HTERT RPE-1 (cell line): Measurements from ENCODE around the gene EQTN.

Experiments used
- in situ Hi-C: fragments of 300-500 bp; cut with MboI; formaldehyde crosslinking; loops from 4 replicates; pipeline ENCODE4 v1.14.3; 2020; ENCODE audit warnings: low sequenced_read_pairs

The EQTN gene

DNA sequence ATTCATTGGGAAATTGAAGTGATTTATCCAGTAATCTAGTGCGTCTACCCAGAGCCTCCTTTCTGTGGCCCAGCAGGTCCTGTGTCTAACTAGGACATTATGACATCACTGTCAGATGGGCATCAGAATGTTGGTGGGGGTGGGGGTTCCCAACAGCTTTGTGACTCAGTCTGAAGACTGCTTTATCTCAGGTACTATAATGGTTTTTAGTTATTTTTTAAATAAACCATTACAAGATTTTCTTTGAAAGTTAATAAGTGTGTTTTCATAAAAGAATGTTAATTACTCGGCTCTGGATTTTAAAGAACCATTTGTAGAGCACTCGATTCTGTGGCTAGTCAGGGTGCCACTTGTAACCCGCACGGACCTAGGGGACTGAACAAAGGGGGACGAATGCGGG is at the start of gene EQTN:
Gene EQTN (minus strand): TSS at position 101 of the 400 bp plus-strand sequence. CDS start 95 bp downstream, at position 6.
- in situ Hi-C loops, result no loop called here

DNA sequence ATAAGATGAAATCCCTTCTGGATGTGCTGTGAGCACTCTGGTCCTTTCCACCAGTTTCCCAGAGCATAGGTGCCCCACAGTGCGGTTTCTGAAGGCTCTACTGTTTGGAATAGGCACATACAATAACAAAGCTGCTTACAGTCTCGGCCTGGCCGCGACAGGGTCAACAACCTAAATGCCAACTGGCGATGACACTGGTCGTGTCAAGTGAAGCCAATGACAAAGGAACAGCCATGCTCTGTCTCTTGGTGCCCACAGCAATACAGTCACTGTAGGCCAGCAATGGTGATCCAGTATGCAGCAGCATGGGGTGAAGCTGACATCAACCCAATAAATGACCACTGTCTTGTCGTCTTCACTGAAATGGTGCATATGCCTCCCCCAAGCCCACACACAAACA is 47.8 kb upstream of the EQTN start:
- in situ Hi-C loops, result no loop called here

DNA sequence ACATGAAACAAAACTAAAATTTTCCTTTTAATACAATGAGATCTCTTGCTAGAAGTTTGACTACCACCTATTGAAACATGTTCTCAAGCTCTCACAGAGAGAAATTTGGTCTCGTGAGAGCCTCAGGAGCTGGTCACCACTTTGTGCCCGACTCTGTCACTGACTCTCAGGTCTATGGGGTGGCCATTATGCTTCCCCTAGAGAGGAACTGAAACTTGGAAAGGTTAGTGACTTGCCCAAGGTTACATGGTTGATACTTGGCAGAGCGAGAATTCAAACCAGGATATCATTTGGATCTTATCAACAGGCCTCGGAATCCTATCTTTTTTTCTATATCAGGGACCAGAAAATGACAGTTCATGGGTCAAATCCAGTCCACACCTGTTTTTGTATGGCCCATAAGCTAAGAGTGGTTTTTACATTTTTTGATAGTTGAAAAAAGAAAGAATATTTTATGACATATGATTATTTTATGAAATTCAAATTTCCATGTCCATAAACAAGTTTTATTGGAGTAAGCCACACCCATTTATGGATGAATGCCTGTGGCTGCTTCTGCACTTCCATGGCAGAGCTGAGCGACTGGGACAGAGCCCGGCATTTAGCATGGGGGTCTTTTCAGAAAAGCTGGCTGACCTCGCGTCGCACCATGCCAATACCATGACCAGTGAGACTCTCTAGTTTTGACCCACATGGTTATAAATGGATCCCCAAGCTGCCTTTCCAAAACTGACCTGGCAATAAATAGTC is 44.8 kb upstream of the EQTN start:
- in situ Hi-C loops, result no loop called here

DNA sequence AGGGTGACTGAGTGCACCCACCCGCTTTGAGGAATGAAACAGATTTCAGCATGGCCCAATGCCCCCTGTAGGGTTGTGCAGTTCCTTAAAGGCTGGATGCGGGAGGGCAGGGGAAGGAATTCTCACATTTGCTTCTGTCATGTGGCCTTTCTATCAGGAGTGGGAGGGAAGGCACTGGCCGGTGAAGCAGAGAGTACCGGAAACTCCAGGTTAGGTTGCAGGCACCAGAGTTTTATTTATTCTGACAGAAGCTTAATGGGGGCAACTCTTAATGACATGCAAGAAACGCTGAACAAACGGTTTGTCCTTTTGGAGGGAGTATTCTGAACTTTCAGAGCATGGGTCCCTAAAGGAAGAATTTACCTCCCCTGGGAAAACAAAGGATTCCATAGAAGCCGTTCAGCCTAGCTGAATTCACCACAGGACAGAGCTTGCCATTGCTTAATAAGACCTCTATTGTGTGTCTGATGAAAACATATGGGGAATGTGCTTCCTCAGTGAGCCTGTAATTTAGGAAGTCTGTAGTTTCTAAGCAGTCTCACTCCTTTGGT is 44.1 kb upstream of the EQTN start:
- in situ Hi-C loops, result no loop called here

DNA sequence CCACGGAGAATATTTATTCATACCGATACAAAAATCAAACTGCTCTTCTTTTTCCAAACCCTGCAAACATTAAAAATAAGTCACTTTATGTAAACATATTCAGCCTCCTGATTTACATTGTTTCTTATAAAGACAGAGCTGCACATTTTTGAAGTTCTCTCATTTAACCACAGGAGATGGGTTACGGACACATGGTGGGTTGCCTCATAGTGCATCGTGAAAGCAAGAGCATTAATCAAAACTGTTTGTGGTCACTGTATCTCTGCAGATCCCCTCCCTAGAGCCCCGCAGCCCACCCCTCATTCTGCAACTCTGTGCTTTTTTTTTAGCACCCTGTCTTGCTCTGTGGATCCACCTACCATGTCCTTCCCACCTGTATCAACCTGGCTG is 43.3 kb upstream of the EQTN start:
- in situ Hi-C loops, result no loop called here

DNA sequence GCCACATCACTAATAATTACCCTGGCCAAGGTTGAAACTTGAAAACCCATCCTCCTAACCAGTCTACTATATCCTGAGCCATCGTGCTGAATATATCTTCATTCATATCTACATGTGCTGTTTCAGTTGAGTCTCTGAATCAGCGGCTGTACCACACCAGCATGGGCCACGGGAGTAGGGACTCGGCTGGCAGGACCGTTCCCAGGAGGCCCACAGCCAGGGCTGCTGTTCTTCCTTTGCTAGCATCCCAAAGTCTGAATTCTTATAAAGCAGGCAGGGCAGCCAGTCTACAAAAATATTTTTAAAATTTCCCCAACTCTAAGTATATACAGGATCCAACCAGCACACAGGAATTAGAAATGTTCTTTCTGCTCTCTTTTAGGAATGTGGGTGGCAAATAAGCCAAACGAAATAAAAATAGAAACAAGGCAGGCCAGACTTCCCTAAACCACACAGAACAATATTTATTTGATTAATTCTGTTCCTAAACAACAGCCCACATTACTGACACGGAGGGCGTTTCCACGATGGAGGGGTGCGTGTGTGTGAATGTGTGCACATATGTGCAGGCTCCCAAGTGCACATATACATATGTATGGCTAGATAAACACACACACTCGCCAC is 42.8 kb upstream of the EQTN start:
- in situ Hi-C loops, result no loop called here

DNA sequence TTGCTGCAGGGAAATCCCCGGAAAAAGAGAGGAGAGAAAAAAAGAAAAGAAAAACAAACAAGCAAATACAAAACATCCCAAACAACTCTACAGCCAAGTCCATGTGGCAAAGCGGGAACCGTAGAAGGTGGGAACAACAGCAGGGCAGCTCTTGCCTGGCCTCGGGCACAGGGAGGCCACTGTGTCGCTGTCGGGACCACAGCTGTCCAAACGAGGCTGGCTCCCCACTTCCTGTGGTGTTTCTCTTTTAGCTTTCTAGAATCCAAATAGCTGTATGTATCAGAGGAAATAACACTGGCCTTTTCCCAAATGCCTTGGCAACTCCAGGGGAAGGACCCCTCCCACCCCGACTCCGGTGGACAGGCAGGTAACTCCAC is 41.6 kb upstream of the EQTN start:
- in situ Hi-C loops, result no loop called here

DNA sequence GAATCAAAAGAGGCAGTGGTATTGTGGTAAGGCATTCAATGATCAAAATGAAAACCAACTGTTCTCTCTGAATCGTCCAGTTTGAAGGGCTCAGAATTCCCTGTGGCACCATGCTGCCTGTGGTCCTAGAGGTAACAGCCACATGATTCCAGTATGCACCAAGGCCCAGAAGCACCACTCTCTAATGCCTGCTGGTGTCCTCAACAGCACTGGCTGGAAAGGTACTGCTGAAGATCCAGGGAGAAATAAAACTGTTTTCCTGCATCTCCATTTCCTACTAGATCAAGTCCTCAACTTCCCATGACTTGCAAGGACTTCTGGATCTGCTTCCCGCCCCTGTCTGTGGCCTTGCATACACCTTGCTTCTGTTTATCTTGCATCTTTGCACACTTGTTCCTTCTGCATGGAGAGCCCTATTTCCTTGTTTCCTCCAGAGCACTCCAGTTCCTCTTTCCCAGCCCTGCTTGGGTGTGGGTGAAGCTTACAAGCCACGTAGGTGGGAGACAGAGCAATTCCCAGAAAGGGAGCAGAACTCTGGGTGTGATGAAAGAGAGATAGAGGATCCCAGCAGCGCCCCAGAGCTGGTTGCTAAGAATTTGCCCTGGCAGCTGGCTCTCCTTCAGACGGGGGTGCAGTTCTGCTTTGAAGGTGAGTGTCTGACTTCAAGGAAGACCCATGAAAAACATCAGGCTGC is 41.0 kb upstream of the EQTN start:
- in situ Hi-C loops, result no loop called here

DNA sequence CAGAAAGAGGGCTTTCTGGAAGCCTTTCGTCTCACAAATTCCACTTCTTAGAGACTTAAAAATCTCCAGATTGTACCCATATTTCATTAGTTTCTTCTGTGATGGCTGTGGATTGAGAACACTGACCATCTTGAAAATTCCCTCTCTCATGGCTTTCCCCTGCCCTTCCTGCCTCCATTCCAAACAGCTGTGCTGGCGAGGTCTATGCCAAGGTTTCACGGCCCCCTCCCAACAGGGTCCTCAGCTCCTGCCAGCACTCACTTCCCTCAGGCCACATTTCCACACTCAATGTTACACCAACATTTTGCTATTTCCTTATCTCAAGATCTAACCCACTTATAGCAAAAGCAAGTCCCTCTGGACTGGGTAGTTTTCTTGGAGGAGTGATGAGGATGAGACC is 40.3 kb upstream of the EQTN start:
- in situ Hi-C loops, result no loop called here

DNA sequence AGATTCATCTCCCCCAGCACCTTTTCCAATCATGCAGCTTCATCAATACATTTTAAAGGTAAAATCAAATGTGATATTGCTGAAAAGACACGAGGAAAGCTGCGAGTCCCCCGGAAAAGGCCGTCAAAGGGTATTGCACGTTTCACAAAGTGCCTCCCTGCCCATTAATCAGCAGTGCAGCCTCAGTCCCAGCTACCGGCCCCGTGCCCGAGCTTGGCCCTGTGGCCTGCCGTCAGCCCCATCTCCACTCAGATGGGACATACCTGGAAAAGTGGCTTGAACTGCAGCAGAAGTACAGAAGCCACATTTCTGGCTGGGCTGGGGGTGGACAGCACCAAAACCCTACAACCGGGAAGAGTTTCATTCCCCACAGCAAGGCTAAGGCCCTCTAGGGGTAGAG is 39.9 kb upstream of the EQTN start:
- in situ Hi-C loops, result no loop called here

DNA sequence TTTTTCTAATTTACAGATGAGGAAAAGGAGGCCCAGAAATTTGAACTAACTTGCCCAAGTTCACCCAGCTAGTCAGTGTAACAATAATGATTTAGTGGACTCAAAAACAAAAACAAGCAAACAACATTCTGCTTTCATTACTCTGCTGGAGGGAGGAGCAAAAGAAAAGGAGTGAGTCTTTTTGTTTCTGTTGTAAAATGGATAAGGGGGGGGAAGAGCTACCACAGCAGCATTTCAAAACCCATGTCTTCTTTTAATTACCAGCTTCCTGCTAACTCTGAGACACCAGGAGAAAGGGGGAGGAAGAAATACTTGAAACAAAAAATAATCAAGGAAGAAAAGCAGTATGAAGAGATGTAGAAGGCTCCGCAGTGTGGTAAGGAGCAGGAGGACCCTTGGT is 39.2 kb upstream of the EQTN start:
- in situ Hi-C loops, result no loop called here

DNA sequence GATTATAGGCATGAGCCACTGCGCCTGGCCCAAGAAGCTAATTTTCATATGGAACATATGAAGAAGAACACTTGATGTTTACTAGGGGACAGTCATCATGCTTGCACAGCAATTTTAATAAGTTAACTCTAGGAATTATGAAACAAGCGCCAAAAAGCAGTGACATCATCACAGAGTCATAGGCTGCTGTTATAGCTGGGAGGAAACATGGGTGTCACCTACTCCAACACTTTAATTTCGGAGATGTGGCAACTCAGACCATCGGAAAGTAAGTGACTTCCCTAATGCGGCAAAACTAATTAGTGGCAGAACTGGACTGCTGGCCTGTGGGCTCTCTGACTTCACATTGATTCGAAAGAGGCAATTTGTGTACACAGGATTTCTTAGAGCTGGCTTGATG is 38.1 kb upstream of the EQTN start:
- in situ Hi-C loops, result no loop called here

DNA sequence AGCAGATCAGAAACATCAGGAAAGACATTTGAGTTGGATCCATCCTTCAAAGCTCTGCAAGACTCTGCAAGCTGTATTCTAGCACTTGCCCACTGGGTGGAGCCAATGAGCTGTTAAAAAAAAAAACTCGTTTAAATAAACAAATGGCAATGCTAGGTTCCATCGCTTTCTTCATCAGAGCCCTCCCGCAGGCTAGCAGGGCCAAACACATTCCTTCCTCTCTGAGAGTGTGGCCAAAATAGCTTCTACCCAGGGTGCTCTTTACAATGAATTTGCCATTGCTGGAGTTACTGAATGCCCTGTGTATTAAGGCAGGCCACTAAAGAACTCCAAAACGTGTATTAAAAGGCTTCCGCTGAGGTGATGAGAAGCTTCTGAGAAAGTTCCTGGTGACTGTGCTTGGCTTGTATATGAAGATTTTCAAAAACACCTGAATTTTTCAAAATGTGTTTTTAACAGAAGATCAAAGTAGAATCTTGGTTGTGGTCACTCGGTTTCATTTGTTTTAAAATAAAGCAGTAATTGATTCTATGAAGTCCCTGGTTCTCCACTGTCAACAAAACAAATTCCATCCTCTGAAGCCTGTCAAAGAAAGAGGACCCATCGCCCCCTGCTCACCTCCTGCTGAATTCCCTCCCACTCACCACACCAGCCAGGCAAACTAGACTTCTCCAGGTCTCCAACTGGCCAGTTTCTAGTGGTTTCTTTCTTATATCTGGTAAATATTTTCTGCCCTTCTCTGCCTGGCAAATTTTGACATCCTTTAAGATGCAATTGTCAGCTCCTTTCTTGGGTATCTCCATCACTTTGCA is 36.5 kb upstream of the EQTN start:
- in situ Hi-C loops, result no loop called here

DNA sequence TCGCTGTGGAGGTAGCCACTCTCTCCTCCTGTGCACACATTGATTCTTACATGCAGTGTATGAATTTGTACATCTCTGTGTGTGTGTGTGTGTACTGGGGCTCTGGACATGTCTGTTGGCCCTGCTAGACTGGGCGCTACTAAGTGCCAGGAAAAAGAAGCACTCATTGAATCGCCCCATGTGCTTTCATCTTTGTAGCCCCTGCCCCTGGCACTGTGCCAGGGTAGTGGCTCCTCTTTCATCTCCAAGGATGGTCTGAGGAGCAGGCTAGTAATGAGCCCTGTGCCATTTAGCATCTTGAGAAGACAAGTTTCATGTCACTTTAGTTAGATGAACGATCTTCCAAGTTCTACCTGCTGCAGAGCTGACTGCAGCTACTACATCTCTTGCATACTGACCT is 34.4 kb upstream of the EQTN start:
- in situ Hi-C loops, result no loop called here

DNA sequence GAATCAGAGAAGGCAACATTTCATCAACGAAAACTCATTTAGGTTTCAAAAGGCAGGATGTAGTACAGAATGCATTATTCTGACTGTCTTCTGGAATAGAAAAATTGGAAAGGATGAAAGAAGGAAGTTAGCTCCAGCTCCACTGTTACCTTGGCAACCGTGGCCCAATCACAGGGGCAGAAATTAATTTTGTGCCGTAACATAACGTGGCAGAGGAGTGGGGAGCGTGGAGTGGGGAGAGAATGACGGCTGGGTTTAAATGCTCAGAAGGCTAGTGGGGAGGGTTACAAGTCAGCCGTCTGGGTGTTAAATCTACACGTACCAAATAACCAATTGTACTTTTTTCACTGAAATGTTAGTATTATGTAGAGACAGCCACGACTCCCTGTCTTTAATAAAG is 32.3 kb upstream of the EQTN start:
- in situ Hi-C loops, result no loop called here

DNA sequence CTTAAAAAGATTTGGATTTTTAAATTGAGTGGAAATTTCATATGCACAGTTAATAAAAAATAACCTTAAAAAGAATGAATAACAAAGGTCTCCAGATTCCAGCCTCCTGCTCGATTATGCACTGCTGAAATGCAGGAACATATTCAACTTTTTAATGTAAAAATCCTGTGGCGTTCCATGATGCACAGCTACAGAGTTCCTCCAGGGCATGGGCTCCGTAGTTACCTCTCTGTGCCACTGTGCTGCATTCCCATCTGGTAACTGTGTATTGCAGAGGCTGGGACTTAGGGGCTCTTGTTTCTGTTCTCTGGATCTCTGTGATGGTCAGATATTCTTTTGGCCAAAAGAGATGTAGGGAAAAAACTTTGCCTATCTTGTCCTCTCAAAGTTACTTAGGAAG is 31.5 kb upstream of the EQTN start:
- in situ Hi-C loops, result no loop called here

DNA sequence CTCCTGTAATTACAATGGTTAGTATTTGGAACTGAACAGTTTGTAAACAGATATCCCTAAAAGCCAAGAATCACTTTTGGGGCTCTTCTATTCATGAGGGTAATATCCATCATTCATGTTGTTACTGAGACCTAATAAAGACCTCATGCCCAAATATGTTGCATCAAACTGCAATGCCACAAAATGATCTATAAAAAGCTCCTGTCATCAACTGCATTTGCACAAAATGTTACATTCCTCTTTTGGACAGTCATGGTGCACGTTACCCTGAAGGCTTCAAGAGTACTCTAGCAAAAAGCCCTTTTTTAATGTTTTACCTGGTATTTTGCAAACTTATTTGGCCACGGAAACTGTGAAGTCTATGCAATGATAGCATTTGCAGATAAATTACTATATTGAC is 14.2 kb upstream of the EQTN start:
- in situ Hi-C loops, result no loop called here

DNA sequence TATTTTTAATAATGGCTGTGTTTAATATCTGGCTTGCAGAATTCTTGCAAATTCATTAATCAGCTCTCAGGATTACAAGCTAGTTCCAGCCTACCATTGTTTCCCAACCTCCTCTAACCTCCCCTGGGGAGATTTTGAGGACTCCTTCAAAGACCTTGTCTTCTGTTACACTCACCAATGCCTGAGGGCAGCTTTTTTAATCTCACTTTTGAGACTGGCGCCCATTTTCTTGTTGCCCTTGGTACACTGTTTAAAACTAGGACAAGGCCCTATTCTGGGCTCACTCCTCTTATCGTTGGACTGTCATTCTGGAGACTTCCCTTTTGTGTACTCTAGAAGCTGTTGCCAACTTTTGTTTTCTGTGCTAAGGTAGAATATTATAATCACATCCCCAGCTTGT is 13.6 kb upstream of the EQTN start:
- in situ Hi-C loops, result no loop called here

DNA sequence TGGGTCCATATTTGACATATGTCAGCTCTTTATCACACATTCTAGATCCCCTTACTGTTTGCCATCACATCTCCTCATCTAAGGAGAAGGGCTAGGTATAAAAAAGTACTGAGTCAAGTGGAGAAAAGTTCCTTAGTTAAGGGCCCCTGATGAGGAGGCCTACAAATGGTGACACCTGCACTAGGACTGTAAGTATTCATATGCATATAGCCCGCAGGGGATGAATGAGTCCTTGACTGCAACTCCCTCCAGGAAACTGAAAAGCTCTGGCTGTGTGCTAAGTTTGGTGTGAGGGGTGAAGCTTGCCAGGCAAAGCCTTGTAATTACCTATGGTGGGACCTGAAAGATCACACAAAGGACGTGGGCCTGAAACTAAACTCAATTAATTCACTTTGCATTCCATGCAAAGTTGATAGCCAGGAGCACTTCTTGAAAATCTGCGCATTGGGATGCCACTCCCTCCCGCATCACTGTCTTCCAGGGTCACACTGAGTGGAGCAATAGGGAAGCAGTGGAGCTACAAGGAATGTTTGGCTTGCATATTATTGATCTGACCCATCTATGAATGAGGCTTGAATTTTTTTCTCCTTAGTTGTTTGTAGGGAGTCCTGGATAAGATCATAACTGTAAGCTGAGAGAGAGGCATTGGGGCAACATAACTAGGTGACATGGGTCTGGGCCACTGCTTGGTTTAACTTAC is 11.9 kb upstream of the EQTN start:
- in situ Hi-C loops, result no loop called here

DNA sequence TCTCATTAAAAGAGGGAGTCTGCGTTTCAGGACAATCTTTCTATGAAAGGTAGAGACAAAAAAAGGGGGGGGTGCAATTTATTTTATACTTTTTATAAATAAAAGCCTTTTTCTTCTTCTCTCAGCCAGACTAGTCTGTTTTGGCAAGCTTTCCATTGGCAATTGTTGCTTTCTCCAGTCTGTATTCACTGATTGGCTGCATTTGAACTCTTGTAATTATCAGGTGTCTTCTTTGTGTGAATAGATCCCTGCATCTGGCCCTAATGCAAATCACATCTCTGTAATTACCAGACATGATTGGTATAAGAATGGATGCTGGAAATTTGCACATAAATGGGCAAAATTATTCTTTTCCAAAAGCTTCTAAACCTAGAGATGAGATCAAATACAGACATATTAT is 7.6 kb upstream of the EQTN start:
- in situ Hi-C loops, result no loop called here

DNA sequence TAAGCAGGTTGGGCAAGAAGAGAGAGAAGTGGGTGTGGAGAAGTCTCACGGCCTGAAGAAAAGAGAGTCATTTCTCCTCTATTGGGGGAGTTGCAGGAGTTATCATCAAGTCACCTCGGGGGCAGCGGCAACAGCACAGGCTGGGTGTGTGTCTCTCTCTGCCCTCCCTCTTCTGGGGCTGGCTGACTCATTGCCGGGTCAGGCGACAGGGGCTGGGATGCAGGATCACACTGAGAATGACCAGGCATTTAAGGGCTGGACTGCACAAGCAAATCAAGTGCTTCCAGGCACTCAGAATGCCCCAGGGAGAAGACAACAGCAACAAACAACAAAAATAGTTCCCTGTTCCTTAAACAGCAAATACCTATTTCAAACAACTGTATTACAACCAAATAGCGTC is 6.3 kb upstream of the EQTN start:
- in situ Hi-C loops, result no loop called here
